ENCODE results near the gene TIGD3.

DNA sequence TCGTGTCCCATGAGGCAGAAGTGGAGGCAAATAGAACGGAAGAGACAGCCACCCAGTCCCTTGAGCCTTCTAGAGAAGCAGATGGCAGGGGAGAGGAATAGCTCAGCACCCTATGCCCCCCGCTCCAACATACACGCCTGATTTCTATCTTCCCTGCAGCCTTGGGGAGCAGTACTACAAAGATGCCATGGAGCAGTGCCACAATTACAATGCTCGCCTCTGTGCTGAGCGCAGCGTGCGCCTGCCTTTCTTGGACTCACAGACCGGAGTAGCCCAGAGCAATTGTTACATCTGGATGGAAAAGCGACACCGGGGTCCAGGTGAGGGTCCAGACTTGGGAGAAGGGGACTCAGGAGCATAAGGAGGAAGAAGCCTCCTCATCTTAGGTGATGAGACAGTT lies 14.3 kb upstream of the TIGD3 start:
- TF ChIP-seq ARNT (IDR thresholded peaks at IDR 0.05) (no peak), FOXM1 (IDR thresholded peaks at IDR 0.05; ENCODE audit: borderline replicate concordance) (no peak), HDGF (IDR thresholded peaks at IDR 0.05; ENCODE audit: borderline replicate concordance) (no peak), CTBP1 (IDR thresholded peaks at IDR 0.05; ENCODE audit: borderline replicate concordance) (no peak), FOXA1 (IDR thresholded peaks at IDR 0.05) (no peak), ZNF384 (IDR thresholded peaks at IDR 0.05) (no peak), SP1 (IDR thresholded peaks at IDR 0.05) (no peak), ELF4 (IDR thresholded peaks at IDR 0.05) (no peak), TARDBP (IDR thresholded peaks at IDR 0.05) (no peak), BHLHE40 (IDR thresholded peaks at IDR 0.05; ENCODE audit: borderline replicate concordance) (no peak)
